Stimulated activated CD4-positive, alpha-beta T cell treated with anti-CD3 and anti-CD28 coated beads, TNF-alpha, amount 100 ng/mL, for 4 hours (primary cell): ENCODE data around the gene LHFPL5.

Experiments
- DNase-seq, 3 experiments: peaks; one replicate each; pipeline ENCODE4 v3.0.0-alpha.2; 2020; ENCODE audit warnings: low read depth in 3 of 3

LHFPL5 gene

GRCh38 chr6:35856250-35856649 lies 51.1 kb downstream of the LHFPL5 start:
- DNase-seq, result no peak

- no peak for DNase-seq
Observed at GRCh38 chr6:35857853-35858252, 52.7 kb downstream of the LHFPL5 start.

- no peak for DNase-seq
Observed at GRCh38 chr6:35859367-35859766, 54.2 kb downstream of the LHFPL5 start.
